RWPE1 (cell line): ENCODE data around the gene HEATR9.

Source experiments
- CTCF ChIA-PET: fragments of 350-600 bp; sonication (Branson Sonifier 250); formaldehyde crosslinking; extraction: SDS; loops from one replicate; lab custom pipeline; 2021; lab: Yijun Ruan, JAX
- POLR2A ChIA-PET: fragments of 400-600 bp; formaldehyde crosslinking; extraction: SDS; loops from one replicate; lab custom pipeline; 2020; ENCODE audit warnings: antibody characterized with exemption; ENCODE audit not compliant: low non-redundant PET; lab: Yijun Ruan, JAX
- DNase-seq: peaks from one replicate; pipeline ENCODE4 v3.0.0; 2012; ENCODE audit warnings: low spot score
- H3K27ac ChIP-seq: fragments of 450-650 bp; 2 replicates; pipeline ENCODE4 v1.5.1; 2017
- CTCF ChIP-seq: fragments of 450-650 bp; conservative IDR thresholded peaks from 2 replicates; pipeline ENCODE4 v1.5.1; 2017; ENCODE audit warnings: low read depth, mild to moderate bottlenecking

The HEATR9 gene

GRCh38 chr17:35816723-35817122 lies 52.0 kb downstream of the HEATR9 start:
- TF ChIP-seq CTCF = no peak
- POLR2A ChIA-PET = interaction anchor here (0.6 kb wide), 1 partner anchor 41 kb away, joined by 7 read pairs; no protein-coding TSS in a partner anchor
- no peak for DNase-seq
- no peak overlapping the region for H3K27ac ChIP-seq
- CTCF ChIA-PET = interaction anchor here (0.6 to 1.4 kb wide), 5 partner anchors 12 to 1136 kb away, joined by 3 to 6 read pairs (median 4); no protein-coding TSS in a partner anchor

GRCh38 chr17:35812456-35812855 lies 56.2 kb downstream of the HEATR9 start:
- POLR2A ChIA-PET = no interaction called here

DNA sequence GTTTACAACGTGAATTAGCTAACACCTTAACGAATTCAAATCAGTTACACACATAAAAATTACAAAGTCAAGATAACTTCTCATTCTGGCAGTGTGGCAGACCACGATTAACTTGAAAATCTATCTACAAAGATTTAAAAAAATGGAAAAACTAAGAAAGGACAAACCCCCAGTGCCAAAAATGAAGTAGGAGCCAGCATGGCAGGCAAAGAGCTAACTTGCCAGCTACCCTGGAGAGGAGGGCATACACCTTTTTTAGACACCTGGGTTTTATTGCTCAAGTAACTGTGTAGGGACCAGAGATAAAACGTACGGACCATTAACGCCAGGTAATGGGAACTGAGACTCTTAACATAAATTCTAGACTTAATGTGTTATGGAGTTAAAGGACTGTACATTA lies 56.9 kb downstream of the HEATR9 start:
- ChIA-PET POLR2A (no interaction called here), CTCF (interaction anchor here (0.5 kb wide), 1 partner anchor 754 kb away, joined by 3 read pairs; no protein-coding TSS in a partner anchor)
- DNase-seq = no peak
- TF ChIP-seq CTCF = no peak
- no peak overlapping the region for H3K27ac ChIP-seq

More at GRCh38 chr17:35812456-35812855, 56.2 kb downstream of the HEATR9 start:
- TF ChIP-seq CTCF = no peak
- H3K27ac ChIP-seq = 0 out of 2 replicates have a peak overlapping the region, but pooled peaks have one; percentile 30
- CTCF ChIA-PET = interaction anchor here (0.5 to 0.6 kb wide), 2 partner anchors 337 to 755 kb away, joined by 3 read pairs; no protein-coding TSS in a partner anchor
- no peak for DNase-seq

GRCh38 chr17:35809855-35810461 lies 58.7 kb downstream of the HEATR9 start:
- ChIA-PET POLR2A (no interaction called here), CTCF (interaction anchor here (1.1 to 2.9 kb wide), 3 partner anchors 40 to 47 kb away, joined by 4 to 54 read pairs (median 27); no protein-coding TSS in a partner anchor)
- DNase-seq = no peak
- H3K27ac ChIP-seq = peak overlapping the region; percentile 93
- TF ChIP-seq CTCF = no peak

DNA sequence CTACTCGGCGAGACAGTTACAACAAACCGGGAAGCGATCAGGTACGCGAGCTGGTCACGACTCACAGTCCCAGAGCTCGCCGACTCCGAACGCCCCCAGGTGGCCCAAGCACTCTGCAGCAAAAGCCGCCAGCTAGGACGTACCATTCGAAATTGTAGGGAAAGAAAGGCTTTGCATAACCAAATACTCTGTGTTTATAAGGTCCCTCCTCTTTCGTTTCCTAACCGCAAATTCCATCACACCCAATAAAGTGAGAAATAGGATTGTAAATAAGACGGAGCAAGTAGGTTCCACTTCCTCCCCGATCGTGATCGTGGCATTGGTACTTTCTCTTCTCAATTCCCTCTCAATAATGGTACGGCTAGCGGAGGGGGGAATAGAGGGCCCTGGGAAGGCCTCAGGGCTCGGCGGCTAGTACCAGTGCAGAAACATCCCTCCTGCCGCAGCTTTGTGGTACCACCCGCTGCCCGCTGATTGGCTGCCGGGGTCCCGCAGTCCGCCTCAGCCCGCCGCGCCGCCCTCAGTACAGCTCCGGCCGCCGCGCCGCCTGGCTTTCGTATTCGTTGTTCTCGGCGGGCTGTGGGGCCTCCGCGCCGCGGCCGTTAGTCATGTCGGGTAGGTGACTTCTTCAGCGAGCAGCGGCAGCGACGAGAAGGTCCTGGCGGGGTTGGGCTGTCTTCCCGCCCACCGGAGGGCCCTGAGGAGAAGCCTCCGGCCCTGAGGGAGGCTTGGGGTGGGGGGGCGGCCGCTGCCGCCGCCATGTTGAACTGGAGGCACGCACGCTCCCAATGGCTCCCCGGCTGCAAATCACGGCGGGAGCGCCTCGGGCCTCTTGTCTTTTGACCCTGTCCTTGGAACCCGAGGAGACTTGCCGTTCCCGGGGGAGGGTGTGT lies 59.5 kb downstream of the HEATR9 start, which contains the start of gene TAF15:
Gene TAF15, plus strand, starts transcription at position 523 of the 893 bp plus-strand sequence. Its CDS starts 86 bp downstream, at position 609.
- TF ChIP-seq CTCF = peak; percentile 88
- DNase-seq = peak; percentile 96
- peak within 1 kb of the TSS; percentile 93 for H3K27ac ChIP-seq
- CTCF ChIA-PET = interaction anchor here (0.5 to 2.9 kb wide), 9 partner anchors 13 to 62 kb away, joined by 3 to 54 read pairs (median 4); no protein-coding TSS in a partner anchor
- POLR2A ChIA-PET = interaction anchor here (0.6 to 1.2 kb wide), 5 partner anchors 9 to 40 kb away, joined by 3 to 7 read pairs (median 4); no protein-coding TSS in a partner anchor
